HG03097 (cell line): Measurements from ENCODE around the gene COL4A6.
"Not testable (repeated sequence)": the region's sequence is repeated elsewhere in the genome, so short reads cannot be mapped to it uniquely, and the experiment has no call there.

Source experiments
- ATAC-seq: cut with Tn5 transposase; IDR thresholded peaks from one replicate; pipeline ENCODE4 v1.9.1; 2021; ENCODE audit not compliant: unreplicated experiment, low FRiP score

The COL4A6 gene

GRCh38 chrX:108438110-108438623 lies at the start of gene COL4A6:
TSS of gene COL4A6 (minus strand) at chrX:108438422. CDS start at chrX:108438196, 226 bp downstream.
- no peak for ATAC-seq

GRCh38 chrX:108485960-108486359 lies 47.7 kb upstream of the COL4A6 start:
- no peak for ATAC-seq

DNA sequence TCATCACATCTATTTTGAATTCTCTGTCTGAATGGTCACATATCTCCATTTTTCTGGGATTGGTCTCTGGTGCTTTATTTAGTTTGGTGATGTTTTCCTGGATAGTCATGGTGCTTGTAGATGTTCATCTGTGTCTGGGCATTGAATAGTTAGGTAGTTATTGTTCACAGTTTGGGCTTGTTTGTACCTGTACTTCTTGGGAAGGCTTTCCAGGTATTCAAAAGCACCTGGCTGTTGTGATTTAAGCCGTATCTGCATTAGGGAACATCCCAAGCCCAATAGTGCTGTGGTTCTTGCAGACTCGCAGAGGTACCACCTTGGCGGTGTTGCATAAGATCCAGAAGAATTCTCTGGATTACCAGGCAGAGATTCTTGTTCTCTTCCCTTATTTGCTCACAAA lies 46.0 kb upstream of the COL4A6 start:
- no peak for ATAC-seq

DNA sequence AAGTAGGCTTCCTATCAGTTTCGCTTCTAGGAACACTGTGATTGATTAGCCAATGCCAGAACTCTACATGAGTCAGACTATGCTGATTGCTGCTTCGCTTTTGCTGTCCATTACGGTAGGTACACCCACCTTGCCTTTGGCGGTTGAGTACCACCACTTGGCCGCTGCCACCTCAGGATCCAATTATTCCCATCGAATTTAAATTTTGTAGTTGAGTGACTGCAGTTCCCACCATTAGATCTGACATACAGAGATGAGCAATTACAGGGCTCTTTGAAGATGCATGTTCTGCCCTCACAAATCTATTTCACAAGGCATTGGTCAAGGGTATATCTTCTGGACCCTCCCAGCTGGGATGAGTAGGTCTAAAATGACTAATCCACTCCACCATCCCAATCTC lies 43.3 kb upstream of the COL4A6 start:
- ATAC-seq, result not testable (repeated sequence)

DNA sequence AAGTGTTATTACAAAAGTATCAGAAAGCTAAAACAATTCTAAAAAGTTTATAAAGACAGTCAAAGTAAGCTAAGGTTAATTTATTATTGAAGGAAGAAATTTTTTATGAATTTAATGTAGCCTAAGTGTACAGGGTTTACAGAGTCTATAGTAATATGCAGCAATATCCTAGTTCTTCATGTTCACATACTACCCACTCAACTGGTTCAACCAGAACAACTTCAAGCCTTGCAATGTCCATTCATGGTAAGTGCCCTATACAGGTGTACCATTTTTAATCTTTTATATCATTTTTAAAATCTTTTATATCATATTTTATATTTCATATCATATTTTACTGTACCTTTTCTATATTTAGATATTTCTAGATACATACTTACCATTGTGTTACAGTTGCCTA lies 35.8 kb upstream of the COL4A6 start:
- no peak for ATAC-seq

GRCh38 chrX:108468486-108468885 lies 30.3 kb upstream of the COL4A6 start:
- ATAC-seq, result no peak

DNA sequence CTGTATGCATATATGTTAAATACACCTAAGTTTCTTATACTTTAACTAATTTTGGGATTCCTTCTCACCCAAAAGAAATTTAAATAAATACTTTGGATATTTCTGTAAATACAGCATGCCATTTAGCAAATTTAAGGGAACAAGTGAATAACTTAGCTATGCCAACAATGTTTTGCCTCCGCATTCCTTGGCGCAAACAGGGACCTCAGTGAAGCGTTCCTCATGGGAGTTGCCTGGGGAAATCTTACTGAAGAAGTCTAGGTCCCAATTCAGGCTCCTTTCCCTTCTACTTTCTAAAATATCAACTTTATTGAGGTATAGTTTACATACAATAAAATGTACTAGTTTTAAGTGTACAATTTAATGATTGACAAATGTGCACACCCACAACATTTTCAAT lies 26.4 kb upstream of the COL4A6 start:
- ATAC-seq, result no peak

- ATAC-seq, result no peak
Observed at GRCh38 chrX:108456971-108457477, 18.8 kb upstream of the COL4A6 start.

DNA sequence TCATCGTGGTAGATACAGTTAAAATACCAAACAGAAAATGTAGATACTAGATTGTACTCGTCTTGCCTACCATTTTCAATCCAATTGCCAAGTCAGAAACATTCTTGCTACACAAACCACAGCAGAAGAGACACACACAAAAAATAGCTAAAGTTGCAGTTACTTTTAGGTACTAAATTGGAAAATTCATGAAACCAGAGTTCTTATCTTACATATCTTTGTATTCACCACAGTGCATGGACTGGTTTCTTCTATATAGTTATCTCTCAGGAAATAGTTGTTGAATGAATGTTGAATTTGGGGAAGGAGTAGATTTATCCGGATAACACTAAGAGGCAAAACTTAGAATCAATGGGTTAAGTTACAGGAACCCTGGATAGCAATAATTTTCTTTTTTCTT lies 15.6 kb upstream of the COL4A6 start:
- no peak for ATAC-seq

GRCh38 chrX:108447303-108447702 lies 9.1 kb upstream of the COL4A6 start:
- ATAC-seq, result no peak

DNA sequence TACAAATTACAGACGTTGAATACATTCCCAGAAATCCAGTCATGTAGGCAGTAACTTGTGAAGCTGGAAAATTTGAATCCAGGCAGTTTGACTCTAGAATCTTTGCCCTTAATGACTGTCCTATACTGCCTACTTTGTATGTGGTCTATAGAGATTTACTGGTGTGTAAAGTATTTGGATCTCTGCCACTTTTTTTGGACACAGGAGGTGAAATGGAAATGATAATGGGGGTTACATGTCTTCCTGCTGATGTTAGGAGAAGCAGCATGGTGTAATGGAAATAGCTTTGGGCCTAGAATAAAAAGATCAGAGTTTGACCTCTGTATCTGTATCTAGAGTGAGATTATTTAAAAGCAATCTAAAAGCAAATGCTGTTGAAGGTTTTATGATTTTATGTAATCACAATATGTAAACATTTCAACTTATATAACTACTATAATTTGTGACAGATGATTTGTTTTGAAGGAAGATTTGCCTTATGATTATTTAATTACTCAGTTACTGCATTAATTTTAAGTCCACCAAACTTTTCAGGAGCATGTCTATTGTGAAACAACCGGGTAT lies 4.8 kb upstream of the COL4A6 start:
- no peak for ATAC-seq

- ATAC-seq, result no peak
Observed at GRCh38 chrX:108439961-108440696, 1.9 kb upstream of the COL4A6 start.

- no peak for ATAC-seq
Observed at GRCh38 chrX:108439426-108439942, 1.3 kb upstream of the COL4A6 start, which contains the start of gene COL4A5. TSS of gene COL4A5 (plus strand) at chrX:108439838. CDS start at chrX:108440126, 288 bp downstream.

DNA sequence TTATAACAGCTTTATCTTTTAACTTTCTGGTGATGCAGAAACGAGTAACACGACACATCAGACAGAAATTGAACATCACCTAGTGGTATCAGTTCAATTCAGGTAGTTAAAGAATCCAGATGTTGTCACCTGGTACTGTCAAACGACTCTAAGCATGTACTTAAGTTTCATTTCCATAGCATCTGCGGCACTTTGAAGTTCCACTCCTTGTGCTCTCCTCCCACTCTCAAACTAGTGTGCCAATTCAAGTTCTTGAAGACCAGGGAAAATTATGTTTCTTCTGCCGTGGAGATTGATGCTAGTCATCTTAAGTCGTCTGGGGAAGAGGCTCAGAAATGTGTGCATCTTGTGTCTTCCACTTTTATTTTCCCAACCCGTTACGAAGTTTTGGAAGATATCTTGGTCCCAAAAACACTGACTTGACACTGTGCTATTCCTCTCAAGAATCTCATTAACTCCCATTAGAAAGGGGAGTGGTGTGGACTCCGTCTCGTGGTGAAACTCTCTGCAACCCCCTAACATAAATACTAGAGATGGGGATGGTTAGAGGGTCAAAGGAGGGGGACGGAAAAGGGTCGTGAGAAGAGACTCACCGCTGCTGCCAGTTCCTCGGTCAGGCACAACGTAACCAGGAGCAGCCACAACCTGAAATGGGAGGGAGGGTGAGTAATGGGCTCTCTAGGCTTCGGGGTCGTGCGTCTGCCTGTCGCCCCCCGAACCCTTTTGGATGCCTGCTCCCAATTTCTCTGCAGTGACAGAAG lies 693 bp downstream of the COL4A6 start:
- no peak for ATAC-seq

DNA sequence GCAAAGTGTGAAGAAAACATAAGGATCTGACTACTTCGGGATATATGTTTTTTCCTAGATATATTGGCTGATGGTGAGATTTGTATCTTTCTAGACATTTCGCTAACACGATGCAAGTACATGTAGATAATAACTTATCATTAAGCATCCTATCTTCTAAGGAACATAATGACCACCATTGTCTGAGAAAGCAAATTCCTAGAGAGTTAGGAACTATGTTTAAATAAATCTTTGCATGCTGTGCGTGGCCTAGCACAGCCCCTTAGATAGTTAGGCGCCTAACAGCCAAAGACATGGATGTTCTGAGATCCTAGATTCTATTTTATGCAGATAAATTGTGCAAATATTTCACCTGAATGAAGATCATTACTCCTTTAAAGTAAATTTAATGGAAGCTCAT lies 3.0 kb downstream of the COL4A6 start:
- no peak for ATAC-seq

DNA sequence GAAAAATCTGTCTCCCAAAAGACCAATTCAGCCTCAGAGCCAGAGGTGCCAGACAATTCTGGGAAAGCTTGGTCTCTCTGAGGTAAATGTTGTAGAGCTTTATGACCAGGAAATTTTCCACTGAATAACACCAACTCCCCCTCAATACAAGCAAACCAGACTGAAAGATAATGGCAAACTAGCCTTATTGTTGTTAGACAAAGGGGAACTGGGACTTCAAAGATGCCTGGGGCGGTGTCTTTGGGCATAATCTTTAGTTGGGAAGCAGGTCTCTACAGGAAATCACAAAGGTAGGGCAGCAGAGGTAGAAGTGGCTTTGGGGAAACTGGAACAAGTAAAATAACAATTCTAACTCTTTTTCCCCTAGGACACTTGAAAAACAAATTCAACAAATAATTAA lies 12.0 kb downstream of the COL4A6 start:
- ATAC-seq, result no peak

GRCh38 chrX:108420481-108420880 lies 17.7 kb downstream of the COL4A6 start:
- ATAC-seq, result no peak

- no peak for ATAC-seq
Observed at GRCh38 chrX:108419401-108419800, 18.8 kb downstream of the COL4A6 start.

DNA sequence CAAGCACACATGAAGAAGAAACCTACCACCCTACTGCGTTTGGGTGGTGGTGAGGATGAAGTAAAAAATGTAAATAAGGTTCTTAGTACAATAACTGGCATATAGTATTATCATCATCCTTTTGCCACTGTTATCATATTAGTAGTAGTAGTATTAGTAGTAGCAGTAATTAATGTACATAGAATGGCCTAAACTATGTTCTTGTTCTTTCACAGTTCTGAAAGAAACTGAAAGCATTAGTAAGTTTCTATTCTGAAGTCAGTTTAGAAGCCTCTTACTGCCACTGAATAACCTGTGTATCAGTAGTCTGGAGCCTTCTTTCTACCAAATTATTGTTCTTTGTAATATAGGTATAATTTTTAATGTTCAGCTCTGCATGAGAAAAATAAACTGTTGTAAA lies 21.0 kb downstream of the COL4A6 start:
- no peak for ATAC-seq

- ATAC-seq, result no peak
Observed at GRCh38 chrX:108415891-108416290, 22.3 kb downstream of the COL4A6 start.

DNA sequence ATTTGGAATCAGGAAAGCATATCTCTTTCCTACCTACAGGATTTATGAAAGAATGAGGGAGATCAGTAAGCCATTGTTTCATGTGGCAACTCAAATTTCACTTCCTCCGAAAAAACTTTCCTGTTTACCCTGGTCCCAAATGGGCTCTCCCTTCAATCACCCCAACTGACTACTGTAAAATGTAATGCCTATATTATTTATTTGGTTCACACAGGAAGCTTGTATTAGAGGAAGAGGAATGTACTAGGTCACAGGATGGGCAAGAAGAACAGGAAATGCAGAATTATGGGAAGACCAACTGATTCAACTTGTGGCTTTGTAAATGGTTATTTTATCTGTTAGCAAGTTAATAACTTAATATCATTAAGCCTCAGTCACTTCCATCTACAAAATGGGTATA lies 23.1 kb downstream of the COL4A6 start:
- no peak for ATAC-seq
